NOMO-1 treated with DMSO at 0.1 percent for 48 hours (cell line): ENCODE results near the gene SULF2.
A peak's percentile ranks its signal among the peaks of the same experiment; 100 is the strongest.

ENCODE experiments used
- DNase-seq: peaks from one replicate; lab custom pipeline; 2025; ENCODE audit not compliant: unreplicated experiment; lab: John Stamatoyannopoulos, UW

Gene SULF2

GRCh38 chr20:47713163-47713562, 72.1 kb downstream of the SULF2 start:
- DNase-seq: no peak

GRCh38 chr20:47711046-47711752, 74.1 kb downstream of the SULF2 start:
- no peak for DNase-seq

- peak; percentile 23 for DNase-seq
Measured at GRCh38 chr20:47710665-47711045, 74.6 kb downstream of the SULF2 start.

- no peak for DNase-seq
Measured at GRCh38 chr20:47708953-47709833, 76.1 kb downstream of the SULF2 start.

GRCh38 chr20:47708140-47708807, 77.0 kb downstream of the SULF2 start:
- no peak for DNase-seq

GRCh38 chr20:47706345-47706744, 78.9 kb downstream of the SULF2 start:
- no peak for DNase-seq

GRCh38 chr20:47705497-47705856, 79.8 kb downstream of the SULF2 start:
- no peak for DNase-seq

GRCh38 chr20:47704746-47705496, 80.4 kb downstream of the SULF2 start:
- DNase-seq: no peak

GRCh38 chr20:47703748-47704147, 81.5 kb downstream of the SULF2 start:
- no peak for DNase-seq

- DNase-seq: no peak
Measured at GRCh38 chr20:47701612-47702011, 83.7 kb downstream of the SULF2 start.

GRCh38 chr20:47700327-47700726, 85.0 kb downstream of the SULF2 start:
- no peak for DNase-seq

- DNase-seq: no peak
Measured at GRCh38 chr20:47699818-47700217, 85.5 kb downstream of the SULF2 start.

GRCh38 chr20:47698142-47698541, 87.1 kb downstream of the SULF2 start:
- DNase-seq: no peak

GRCh38 chr20:47696856-47697255, 88.4 kb downstream of the SULF2 start:
- no peak for DNase-seq

GRCh38 chr20:47694021-47694818, 91.1 kb downstream of the SULF2 start:
- no peak for DNase-seq

- DNase-seq: peak; percentile 50
Measured at GRCh38 chr20:47691625-47692024, 93.7 kb downstream of the SULF2 start.

GRCh38 chr20:47689731-47690130, 95.5 kb downstream of the SULF2 start:
- no peak for DNase-seq

GRCh38 chr20:47688385-47689381, 96.6 kb downstream of the SULF2 start:
- DNase-seq: no peak
